H1 (cell line): ENCODE measurements around the gene FGF18. TPM values are rescaled to one million over a fixed set of nuclear protein-coding genes. Genes with fewer than 3 reads are reported as not detected.
"Not testable (repeated sequence)": the region's sequence is repeated elsewhere in the genome, so short reads cannot be mapped to it uniquely, and the experiment has no call there.

Experiments
- CTCF ChIA-PET: fragments of 300-600 bp; sonication (Branson Sonifier 250); formaldehyde crosslinking; loops from one replicate; lab custom pipeline; 2021; ENCODE audit not compliant: partially characterized antibody; lab: Charles Lee
- POLR2A ChIA-PET: fragments of 300-600 bp; sonication (Branson Sonifier 250); formaldehyde crosslinking; loops from one replicate; lab custom pipeline; 2021; ENCODE audit warnings: inconsistent platforms; ENCODE audit not compliant: partially characterized antibody; lab: Charles Lee
- DNase-seq, 2 experiments: peaks; one replicate each; pipeline versions ENCODE4 v3.0.0 to v3.0.0-alpha.2; 2010 to 2022; ENCODE audit warnings: low spot score in 2 of 2, low read depth in 1 of 2, mixed read lengths in 1 of 2
- FAIRE-seq: peaks from 2 replicates; lab custom pipeline; 2011; peaks lifted over from hg19 to GRCh38; lab: Jason Lieb, UNC
- H2AFZ ChIP-seq: 2 replicates; pipeline ENCODE4 v1.8.1; 2012; ENCODE audit warnings: low read length, inconsistent platforms
- H2AK5ac ChIP-seq: 2 replicates; pipeline ENCODE4 v1.6.1; 2013; ENCODE audit warnings: low read depth, low read length
- H2BK120ac ChIP-seq: replicated peaks from 2 replicates; pipeline ENCODE3; 2013; ENCODE audit warnings: low read depth, low read length, inconsistent platforms
- H2BK12ac ChIP-seq: 2 replicates; pipeline ENCODE4 v1.6.1; 2013; ENCODE audit warnings: low read depth, low read length
- H2BK15ac ChIP-seq: 2 replicates; pipeline ENCODE4 v1.6.1; 2013; ENCODE audit warnings: low read length
- H2BK20ac ChIP-seq: 2 replicates; pipeline ENCODE4 v1.6.1; 2013; ENCODE audit warnings: low read length
- H2BK5ac ChIP-seq: 2 replicates; pipeline ENCODE4 v1.6.1; 2013; ENCODE audit warnings: low read depth, low read length
- H3K14ac ChIP-seq: 2 replicates; pipeline ENCODE4 v1.6.1; 2013; ENCODE audit warnings: inconsistent platforms; ENCODE audit not compliant: insufficient read length
- H3K18ac ChIP-seq: 2 replicates; pipeline ENCODE4 v1.6.1; 2013; ENCODE audit warnings: low read length; ENCODE audit errors: extremely low read depth
- H3K23ac ChIP-seq: 2 replicates; pipeline ENCODE4 v1.6.1; 2013; ENCODE audit warnings: inconsistent platforms; ENCODE audit not compliant: insufficient read length
- H3K23me2 ChIP-seq: 2 replicates; pipeline ENCODE4 v1.6.1; 2013; ENCODE audit warnings: low read depth, low read length
- H3K27ac ChIP-seq: 2 replicates; pipeline ENCODE4 v1.6.1; 2011; ENCODE audit warnings: low read depth, low read length, inconsistent platforms
- H3K27me3 ChIP-seq, 4 experiments: replicated peaks in 1 of 4; 1 replicate in 1 of 4; 2 replicates in 3 of 4; pipeline versions ENCODE4 v1.6.1 to v1.8.1; 2011 to 2013; ENCODE audit warnings: low read length in 3 of 4, mild to moderate bottlenecking in 3 of 4, inconsistent platforms in 2 of 4, mixed read lengths in 2 of 4, moderate library complexity in 1 of 4; ENCODE audit not compliant: control insufficient read depth in 3 of 4, insufficient read depth in 3 of 4; ENCODE audit errors: extremely low read depth in 1 of 4
- H3K36me3 ChIP-seq, 4 experiments: 2 replicates each; pipeline versions ENCODE4 v1.6.1 to v1.8.1; 2011 to 2013; ENCODE audit warnings: mild to moderate bottlenecking in 4 of 4, low read length in 3 of 4, moderate library complexity in 2 of 4, control low read depth in 1 of 4, inconsistent platforms in 1 of 4; ENCODE audit not compliant: insufficient read depth in 4 of 4, control insufficient read depth in 2 of 4
- H3K4ac ChIP-seq: replicated peaks from 2 replicates; pipeline ENCODE3; 2013; ENCODE audit warnings: low read length, low read depth, mixed read lengths, inconsistent platforms; ENCODE audit not compliant: insufficient read length
- H3K4me1 ChIP-seq, 4 experiments: replicated peaks in 1 of 4; 1 replicate in 1 of 4; 2 replicates in 3 of 4; pipeline versions ENCODE4 v1.6.1 to v1.8.1; 2011 to 2013; ENCODE audit warnings: low read length in 3 of 4, inconsistent platforms in 2 of 4, mixed read lengths in 1 of 4; ENCODE audit not compliant: insufficient read depth in 4 of 4, control insufficient read depth in 3 of 4
- H3K4me2 ChIP-seq, 2 experiments: 2 replicates each; pipeline versions ENCODE4 v1.6.1 to v1.8.1; 2011 to 2013; ENCODE audit warnings: low read depth in 2 of 2, low read length in 2 of 2, control low read depth in 1 of 2, inconsistent platforms in 1 of 2, mild to moderate bottlenecking in 1 of 2; ENCODE audit not compliant: insufficient read depth in 1 of 2
- H3K4me3 ChIP-seq, 4 experiments: fragments of 200-600, 300-600 bp in 1 of 4; sonication (generic), shearing (Covaris generic), sonication (Bioruptor Twin) in 1 of 4; 2 replicates each; pipeline versions ENCODE4 v1.5.1 to v1.8.1; 2011 to 2016; ENCODE audit warnings: low read length in 4 of 4, low read depth in 3 of 4, control low read depth in 2 of 4, inconsistent platforms in 2 of 4, mild to moderate bottlenecking in 2 of 4, mixed read lengths in 1 of 4, moderate library complexity in 1 of 4; ENCODE audit not compliant: insufficient read depth in 2 of 4; ENCODE audit errors: extremely low read depth in 1 of 4
- H3K56ac ChIP-seq: replicated peaks from 2 replicates; pipeline ENCODE3; 2013; ENCODE audit warnings: low read depth, mild to moderate bottlenecking, mixed read lengths, low read length, inconsistent platforms; ENCODE audit not compliant: insufficient read length
- H3K79me1 ChIP-seq: 2 replicates; pipeline ENCODE4 v1.6.1; 2013; ENCODE audit warnings: low read depth, low read length, control low read depth
- H3K79me2 ChIP-seq, 2 experiments: 2 replicates each; pipeline versions ENCODE4 v1.6.1 to v1.8.1; 2012 to 2013; ENCODE audit warnings: low read length in 2 of 2, mild to moderate bottlenecking in 2 of 2, inconsistent platforms in 1 of 2; ENCODE audit not compliant: insufficient read depth in 2 of 2, control insufficient read depth in 1 of 2
- H3K9ac ChIP-seq, 4 experiments: replicated peaks in 1 of 4; 1 replicate in 1 of 4; 2 replicates in 3 of 4; pipeline versions ENCODE4 v1.6.1 to v1.8.1; 2011 to 2013; ENCODE audit warnings: low read depth in 3 of 4, low read length in 3 of 4, control low read depth in 2 of 4, mild to moderate bottlenecking in 2 of 4, moderate library complexity in 2 of 4, inconsistent platforms in 1 of 4; ENCODE audit errors: extremely low read depth in 1 of 4
- H3K9me3 ChIP-seq, 2 experiments: 2 replicates each; pipeline versions ENCODE4 v1.6.1 to v1.8.1; 2012 to 2013; ENCODE audit warnings: mild to moderate bottlenecking in 2 of 2, moderate library complexity in 2 of 2, control low read depth in 1 of 2, inconsistent platforms in 1 of 2, low read depth in 1 of 2, low read length in 1 of 2, mixed read lengths in 1 of 2; ENCODE audit not compliant: insufficient read depth in 2 of 2
- H4K20me1 ChIP-seq, 2 experiments: replicated peaks in 1 of 2; 2 replicates each; pipeline versions ENCODE3 to v1.8.1; 2011 to 2013; ENCODE audit warnings: inconsistent platforms in 2 of 2, low read length in 2 of 2, mild to moderate bottlenecking in 1 of 2; ENCODE audit not compliant: insufficient read depth in 2 of 2, control insufficient read depth in 1 of 2
- H4K5ac ChIP-seq: 2 replicates; pipeline ENCODE4 v1.6.1; 2013; ENCODE audit warnings: low read length, low read depth, mixed read lengths, inconsistent platforms; ENCODE audit not compliant: insufficient read length
- H4K8ac ChIP-seq: 2 replicates; pipeline ENCODE4 v1.8.0; 2013; ENCODE audit warnings: mild to moderate bottlenecking, moderate library complexity, low read length, inconsistent platforms; ENCODE audit not compliant: insufficient read depth; ENCODE audit errors: extremely low read depth
- H4K91ac ChIP-seq: replicated peaks from 2 replicates; pipeline ENCODE3; 2013; ENCODE audit warnings: low read length, mixed read lengths, inconsistent platforms; ENCODE audit not compliant: insufficient read length
- WGBS, 2 experiments: shearing (Covaris generic) in 1 of 2; methylation state at CpG; one replicate each; pipeline versions ENCODE4 v1.1.6 to v1.1.7; 2013 to 2015; ENCODE audit warnings: low lambda C conversion rate in 2 of 2, mixed read lengths in 2 of 2, inconsistent platforms in 1 of 2, low coverage in 1 of 2, missing lambda C conversion rate in 1 of 2; ENCODE audit not compliant: insufficient replicate concordance in 2 of 2, insufficient coverage in 1 of 2, insufficient read length in 1 of 2; ENCODE audit errors: extremely low coverage in 1 of 2, missing lambda C conversion rate in 1 of 2; 5-methylcytosine and 5-hydroxymethylcytosine counted together
- polyA plus RNA-seq, 7 experiments: library from polyadenylated mRNA; depleted of rRNA in 3 of 7; stranded (reverse) in 5 of 7; unstranded in 2 of 7; fragments of >200 nt in 5 of 7; fragments of 200-250 nt in 2 of 7; gene quantifications; 1 replicate in 5 of 7; 2 replicates in 1 of 7; 4 replicates in 1 of 7; pipeline versions ENCODE4 v1.2.1 to v1.2.3, GENCODE V29; 2011 to 2013; ENCODE audit warnings: missing spikeins in 2 of 7, mixed read lengths in 2 of 7
- total RNA-seq: library from RNA; stranded (reverse); fragmentation: NEBNext Ultra II Directional; extraction: Animal tissue kit (Norgen Biotek cat#: 25700); gene quantifications from 2 replicates; pipeline ENCODE4 v1.2.1, GENCODE V29; 2021

The FGF18 gene
- total and polyA plus RNA-seq, 2 of the 8 experiments (the other 6 are each of a cell fraction or from before 2014, with no cell fraction given), result 0.54 to 1.3 TPM

DNA sequence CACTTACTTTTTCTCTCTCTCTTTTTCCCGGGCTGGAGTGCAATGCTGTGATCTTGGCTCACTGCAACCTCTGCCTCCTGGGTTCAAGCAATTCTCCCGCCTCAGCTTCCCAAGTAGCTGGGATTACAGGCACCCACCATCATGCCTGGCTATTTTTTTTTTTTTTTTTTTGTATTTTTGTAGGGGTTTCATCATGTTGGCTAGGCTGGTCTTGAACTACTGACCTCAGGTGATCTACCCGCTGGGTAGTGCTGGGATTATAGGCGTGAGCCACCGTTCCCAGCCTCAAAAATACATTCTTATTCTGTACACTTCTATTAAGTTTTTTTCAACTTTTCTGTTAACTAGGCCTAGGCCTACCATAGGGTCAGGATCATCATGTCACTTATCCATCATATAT, 5.5 kb upstream of the FGF18 start:
- peaks cover 16 to 45% (median 34%) of the 10 kb centered on the region in 4 experiments for H3K36me3 ChIP-seq
- POLR2A ChIA-PET, result interaction anchor here (1.0 to 12.5 kb wide), 12 partner anchors 8 to 213 kb away, joined by 3 to 626 read pairs (median 4); partner anchors contain the start of gene NPM1
- not testable (repeated sequence) for H4K8ac ChIP-seq, H3K27ac ChIP-seq, H3K9me3 ChIP-seq, FAIRE-seq, H2BK5ac ChIP-seq, H2BK12ac ChIP-seq, H2BK15ac ChIP-seq, H3K9ac ChIP-seq, H3K56ac ChIP-seq, H3K14ac ChIP-seq, H2AK5ac ChIP-seq, H3K23me2 ChIP-seq, H3K4ac ChIP-seq, H3K18ac ChIP-seq, H3K27me3 ChIP-seq, H4K5ac ChIP-seq, H3K79me1 ChIP-seq, H2BK120ac ChIP-seq, H2AFZ ChIP-seq, H2BK20ac ChIP-seq, H3K4me3 ChIP-seq, H3K23ac ChIP-seq, H4K91ac ChIP-seq, H3K4me2 ChIP-seq, H3K4me1 ChIP-seq, DNase-seq
- H3K79me2 ChIP-seq, result peaks cover 0 to 24% of the 10 kb centered on the region in 2 experiments; a peak in 1 of 4 replicates
- peaks cover 20 to 22% of the 10 kb centered on the region in 2 experiments for H4K20me1 ChIP-seq
- CTCF ChIA-PET, result interaction anchor here (0.6 to 1.2 kb wide), 4 partner anchors 9 to 396 kb away, joined by 3 to 4 read pairs (median 3); no protein-coding TSS in a partner anchor
- WGBS, 2 experiments, result 92% methylated on average over 5 of the region's 5 CpGs; no CpG with 5 or more reads in 1 of the 2 experiments
